HCT116 (cell line): ENCODE measurements around the gene AADACL2. TPM values are rescaled to one million over a fixed set of nuclear protein-coding genes. Genes with fewer than 3 reads are reported as not detected.

Experiments used
- ATAC-seq: fragments of 200-7000 bp; cut with Tn5 transposase; 2 replicates; pipeline ENCODE4 v1.9.1; 2020; ENCODE audit warnings: mild to moderate bottlenecking, moderate library complexity
- BruUV-seq: library from RNA; stranded (reverse); fragments of 400-500 nt; replicated peaks from 2 replicates; lab custom pipeline; 2021; lab: Mats Ljungman, UMichigan
- CTCF ChIA-PET: fragments of 300-600 bp; sonication (Branson Sonifier 250); formaldehyde crosslinking; loops from one replicate; lab custom pipeline; 2021; ENCODE audit warnings: antibody characterized with exemption; lab: Charles Lee
- POLR2A ChIA-PET: fragments of 300-600, 350-600 bp; sonication (Branson Sonifier 250); formaldehyde crosslinking; loops from one replicate; lab custom pipeline; 2021; ENCODE audit warnings: antibody characterized with exemption; lab: Charles Lee
- RAD21 ChIA-PET, 2 experiments: fragments of 300-600 bp; sonication (Branson Sonifier 250); formaldehyde crosslinking; loops; one replicate each; lab custom pipeline; 2023; ENCODE audit warnings: low total read pairs in 2 of 2; ENCODE audit not compliant: uncharacterized antibody in 2 of 2, unreplicated experiment in 2 of 2, low non-redundant PET in 1 of 2; lab: Charles Lee
- DNase-seq: peaks from one replicate; pipeline ENCODE4 v3.0.0-alpha.2; 2010; ENCODE audit warnings: low read depth, low spot score
- H2AFZ ChIP-seq: fragments of 200-600 bp; shearing (Covaris generic), sonication (generic); 2 replicates; pipeline ENCODE4 v1.6.1; 2017; ENCODE audit warnings: low read depth, mixed run types, mixed read lengths, antibody characterized with exemption, low read length; ENCODE audit not compliant: poor library complexity, severe bottlenecking
- H3K27ac ChIP-seq: 2 replicates; pipeline ENCODE4 v1.5.1; 2012; ENCODE audit warnings: low read depth, low read length
- H3K27me3 ChIP-seq: fragments of 200-600 bp; sonication (generic); 2 replicates; pipeline ENCODE4 v1.6.1; 2016; ENCODE audit warnings: mixed run types, low read length, mixed read lengths; ENCODE audit not compliant: insufficient read depth
- H3K36me3 ChIP-seq, 2 experiments: fragments of 200-500 bp in 1 of 2; fragments of 200-600 bp in 1 of 2; sonication (Bioruptor generic) in 1 of 2; sonication (generic) in 1 of 2; 2 replicates each; pipeline versions ENCODE4 v1.5.1 to v1.6.1; 2014 to 2016; ENCODE audit warnings: low read length in 2 of 2, inconsistent platforms in 1 of 2, mixed read lengths in 1 of 2, mixed run types in 1 of 2; ENCODE audit not compliant: insufficient read depth in 2 of 2, control insufficient read depth in 1 of 2
- H3K4me1 ChIP-seq, 2 experiments: fragments of 200-600 bp in 1 of 2; sonication (generic) in 1 of 2; 2 replicates each; pipeline versions ENCODE4 v1.5.1 to v1.6.1; 2012 to 2017; ENCODE audit warnings: low read length in 2 of 2, inconsistent platforms in 1 of 2, mild to moderate bottlenecking in 1 of 2, mixed read lengths in 1 of 2, mixed run types in 1 of 2, moderate library complexity in 1 of 2; ENCODE audit not compliant: insufficient read depth in 2 of 2, control insufficient read depth in 1 of 2
- H3K4me2 ChIP-seq: fragments of 200-600 bp; sonication (generic); 2 replicates; pipeline ENCODE4 v1.6.1; 2017; ENCODE audit warnings: mixed run types, low read length, mixed read lengths
- H3K4me3 ChIP-seq, 2 experiments: fragments of 200-600 bp in 1 of 2; sonication (generic) in 1 of 2; replicated peaks in 1 of 2; 2 replicates each; pipeline ENCODE4 v1.5.1; 2011 to 2016; ENCODE audit warnings: low read length in 2 of 2, control low read depth in 1 of 2, low read depth in 1 of 2, mild to moderate bottlenecking in 1 of 2, mixed read lengths in 1 of 2, mixed run types in 1 of 2
- H3K79me2 ChIP-seq: fragments of 200-600 bp; sonication (generic); 2 replicates; pipeline ENCODE4 v1.6.1; 2017; ENCODE audit warnings: mild to moderate bottlenecking, mixed run types, low read length, moderate library complexity, mixed read lengths; ENCODE audit not compliant: insufficient read depth
- H3K9ac ChIP-seq: fragments of 200-600 bp; sonication (generic); 2 replicates; pipeline ENCODE4 v1.6.1; 2016; ENCODE audit warnings: low read length, mixed read lengths
- H3K9me2 ChIP-seq: fragments of 200-600 bp; sonication (generic), shearing (Covaris generic); 2 replicates; pipeline ENCODE4 v1.6.1; 2017; ENCODE audit warnings: mixed run types, mild to moderate bottlenecking, moderate library complexity; ENCODE audit not compliant: insufficient read depth
- H3K9me3 ChIP-seq, 2 experiments: fragments of 200-500 bp in 1 of 2; fragments of 200-600 bp in 1 of 2; sonication (Bioruptor generic) in 1 of 2; sonication (generic) in 1 of 2; 2 replicates each; pipeline ENCODE4 v1.6.1; 2014 to 2017; ENCODE audit warnings: low read length in 2 of 2, mixed read lengths in 2 of 2, inconsistent platforms in 1 of 2, low read depth in 1 of 2, mild to moderate bottlenecking in 1 of 2, mixed run types in 1 of 2, moderate library complexity in 1 of 2; ENCODE audit not compliant: control insufficient read depth in 1 of 2, insufficient read depth in 1 of 2
- H4K20me1 ChIP-seq: fragments of 200-600 bp; sonication (generic), shearing (Covaris generic); 2 replicates; pipeline ENCODE4 v1.6.1; 2017; ENCODE audit warnings: mixed run types, mild to moderate bottlenecking, moderate library complexity; ENCODE audit not compliant: insufficient read depth
- ATF3 ChIP-seq: IDR thresholded peaks from 2 replicates; pipeline ENCODE4 v1.6.1; 2012
- EGR1 ChIP-seq: IDR thresholded peaks from 2 replicates; pipeline ENCODE4 v1.6.1; 2012; ENCODE audit warnings: low read depth
- ELF1 ChIP-seq: IDR thresholded peaks from 2 replicates; pipeline ENCODE4 v1.6.1; 2012; ENCODE audit warnings: low read depth, borderline replicate concordance
- EZH2 ChIP-seq: fragments of 200-600 bp; sonication (generic); IDR thresholded peaks from 2 replicates; pipeline ENCODE4 v1.6.1; 2017; ENCODE audit warnings: antibody characterized with exemption, mixed run types
- EZH2phosphoT487 ChIP-seq: fragments of 200-600 bp; IDR thresholded peaks from 2 replicates; pipeline ENCODE4 v1.6.1; 2018; ENCODE audit warnings: antibody characterized with exemption, borderline replicate concordance
- FOSL1 ChIP-seq: IDR thresholded peaks from 2 replicates; pipeline ENCODE4 v1.6.1; 2012; ENCODE audit warnings: low read depth
- JUND ChIP-seq: IDR thresholded peaks from 2 replicates; pipeline ENCODE4 v1.6.1; 2012
- MAX ChIP-seq: IDR thresholded peaks from 2 replicates; pipeline ENCODE4 v1.6.1; 2012
- POLR2A ChIP-seq: IDR thresholded peaks from 2 replicates; pipeline ENCODE4 v1.7.0; 2011; ENCODE audit warnings: borderline replicate concordance; ENCODE audit not compliant: insufficient read depth, insufficient read length; ENCODE audit errors: extremely low read depth
- POLR2AphosphoS5 ChIP-seq: IDR thresholded peaks from 2 replicates; pipeline ENCODE4 v1.6.1; 2011; ENCODE audit warnings: mild to moderate bottlenecking, low read depth, low read length, moderate library complexity
- SIN3A ChIP-seq: IDR thresholded peaks from 2 replicates; pipeline ENCODE4 v1.6.1; 2012; ENCODE audit warnings: low read depth
- SP1 ChIP-seq: IDR thresholded peaks from 2 replicates; pipeline ENCODE4 v1.6.1; 2012; ENCODE audit warnings: low read depth
- SRF ChIP-seq: IDR thresholded peaks from 2 replicates; pipeline ENCODE4 v1.6.1; 2012; ENCODE audit warnings: low read depth
- TCF7L2 ChIP-seq: IDR thresholded peaks from 2 replicates; pipeline ENCODE4 v1.7.0; 2011; ENCODE audit warnings: borderline replicate concordance, inconsistent platforms; ENCODE audit not compliant: insufficient read depth, insufficient read length; ENCODE audit errors: extremely low read depth
- YY1 ChIP-seq: IDR thresholded peaks from 2 replicates; pipeline ENCODE4 v1.6.1; 2011; ENCODE audit warnings: low read length, low read depth, moderate library complexity, mild to moderate bottlenecking; ENCODE audit not compliant: insufficient replicate concordance; ENCODE audit errors: extremely low read depth
- ZFX ChIP-seq: fragments of 450-650 bp; IDR thresholded peaks from 2 replicates; pipeline ENCODE4 v1.6.1; 2017
- intact Hi-C: fragments of 100-400 bp; cut with micrococcal nuclease; formaldehyde crosslinking; loops from 2 replicates; pipeline ENCODE4 v1.10.0; 2022
- total RNA-seq: library from RNA; stranded (reverse); gene quantifications from one replicate; pipeline ENCODE4 v1.2.1, GENCODE V29; 2021; ENCODE audit not compliant: unreplicated experiment

Gene AADACL2
- total RNA-seq, 1 experiment from 2014 or later = not detected

DNA sequence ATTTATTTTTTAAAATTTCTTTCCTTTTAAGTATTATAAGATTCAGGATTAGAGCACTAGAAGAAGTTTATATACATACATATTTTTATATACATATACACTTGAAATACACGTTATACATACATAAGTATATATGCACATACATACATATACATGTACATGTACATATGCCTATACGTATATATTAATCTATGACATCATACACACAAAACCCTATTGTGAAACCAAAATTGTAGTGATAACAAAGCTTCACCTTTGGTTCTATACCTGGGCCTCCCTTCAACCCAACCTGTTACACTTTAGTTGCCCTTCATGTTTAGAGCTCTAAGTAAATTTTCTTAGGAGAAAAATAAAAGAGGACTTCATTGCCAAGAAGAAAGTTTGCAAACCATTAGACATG, 17.0 kb downstream of the AADACL2 start:
- Histone ChIP-seq H3K27ac (no peak overlapping the region), H3K79me2 (no peaks in the 10 kb centered on the region), H3K4me2 (no peak overlapping the region), H3K4me3 (no peak overlapping the region), H3K36me3 (no peaks in the 10 kb centered on the region), H3K9me3 (peaks cover 0 to 6% of the 10 kb centered on the region in 2 experiments; a peak in 1 of 4 replicates)
- intact Hi-C loops = no loop called here
- ChIA-PET RAD21 (no interaction called here), CTCF (no interaction called here)
- DNase-seq = no peak
- no TSS peak for BruUV-seq
- TF ChIP-seq TCF7L2 (no peak), SRF (no peak), EGR1 (no peak), ELF1 (no peak), EZH2phosphoT487 (no peak), SIN3A (no peak), JUND (no peak), FOSL1 (no peak), MAX (no peak), SP1 (no peak), POLR2AphosphoS5 (no peak), EZH2 (no peak)
- TF ChIP-seq, all 23 proteins: peak for 0
- Histone ChIP-seq H3K9me2 (no peaks in the 10 kb centered on the region), H2AFZ (no peak overlapping the region), H4K20me1 (no peaks in the 10 kb centered on the region), H3K27me3 (no peaks in the 10 kb centered on the region), H3K9ac (no peak overlapping the region), H3K4me1 (peaks cover 0 to 4% of the 10 kb centered on the region in 2 experiments; a peak in 1 of 4 replicates)
- ATAC-seq = no peak
- POLR2A ChIA-PET = no interaction called here

GRCh38 chr3:151751161-151751560, 17.4 kb downstream of the AADACL2 start:
- H3K27ac ChIP-seq = no peak overlapping the region
- intact Hi-C loops = no loop called here
- ATAC-seq (no peak), DNase-seq (no peak)
- ChIA-PET RAD21 (no interaction called here), CTCF (no interaction called here), POLR2A (no interaction called here)
- no peak for TF ChIP-seq POLR2AphosphoS5
- TF ChIP-seq ZFX = no peak
- TF ChIP-seq EGR1 = no peak
- TF ChIP-seq SIN3A = no peak
- TF ChIP-seq FOSL1 = no peak
- no peak for TF ChIP-seq POLR2A
- TF ChIP-seq SP1 = no peak
- no peak for TF ChIP-seq YY1
- no peak for TF ChIP-seq EZH2
- no peak for TF ChIP-seq ATF3
- no peak for TF ChIP-seq JUND
- no peaks in the 10 kb centered on the region for H4K20me1 ChIP-seq
- no peaks in the 10 kb centered on the region for H3K79me2 ChIP-seq
- H2AFZ ChIP-seq = no peak overlapping the region
- no peak overlapping the region for H3K4me2 ChIP-seq
- BruUV-seq = no TSS peak
- peaks cover 0 to 6% of the 10 kb centered on the region in 2 experiments; a peak in 1 of 4 replicates for H3K9me3 ChIP-seq
- H3K4me3 ChIP-seq = no peak overlapping the region
- H3K9ac ChIP-seq = no peak overlapping the region
- H3K9me2 ChIP-seq = no peaks in the 10 kb centered on the region
- H3K27me3 ChIP-seq = no peaks in the 10 kb centered on the region
- H3K36me3 ChIP-seq = no peaks in the 10 kb centered on the region
- H3K4me1 ChIP-seq = peaks cover 0 to 4% of the 10 kb centered on the region in 2 experiments; a peak in 1 of 4 replicates
